HepG2 (cell line): ENCODE measurements around the gene ANG. TPM values are rescaled to one million over a fixed set of nuclear protein-coding genes. Genes with fewer than 3 reads are reported as not detected.
A peak's percentile ranks its signal among the peaks of the same experiment; 100 is the strongest.

Source experiments
- AGO1 ChIP-seq: fragments of 200-400 bp; formaldehyde crosslinking; IDR thresholded peaks from 2 replicates; pipeline ENCODE4 v1.6.1; 2017; ENCODE audit warnings: mild to moderate bottlenecking, low read depth, low read length, moderate library complexity; ENCODE audit not compliant: poor library complexity, severe bottlenecking
- NAIF1 ChIP-seq: sonication (generic); formaldehyde crosslinking; IDR thresholded peaks from 2 replicates; pipeline ENCODE4 v1.5.0; 2020; ENCODE audit warnings: mild to moderate bottlenecking, missing genetic modification reagents, borderline replicate concordance
- NFE2L1 ChIP-seq: sonication (generic); formaldehyde crosslinking; IDR thresholded peaks from 2 replicates; pipeline ENCODE4 v1.4.0; 2020; ENCODE audit warnings: missing genetic modification reagents, mild to moderate bottlenecking, borderline replicate concordance
- PAX8 ChIP-seq: sonication (generic); formaldehyde crosslinking; IDR thresholded peaks from 2 replicates; pipeline ENCODE4 v1.8.0; 2022; ENCODE audit warnings: mild to moderate bottlenecking, missing genetic modification reagents, borderline replicate concordance
- PHB2 ChIP-seq: fragments of 450-650 bp; IDR thresholded peaks from 2 replicates; pipeline ENCODE4 v1.6.1; 2018; ENCODE audit not compliant: partially characterized antibody
- POGK ChIP-seq: sonication (generic); formaldehyde crosslinking; conservative IDR thresholded peaks from 2 replicates; pipeline ENCODE4 v1.8.0; 2022; ENCODE audit warnings: mild to moderate bottlenecking, moderate library complexity, missing genetic modification reagents
- POLR2AphosphoS5 ChIP-seq: IDR thresholded peaks from 2 replicates; pipeline ENCODE4 v1.6.1; 2012; ENCODE audit warnings: low read depth, low read length
- RFX3 ChIP-seq: IDR thresholded peaks from 2 replicates; pipeline ENCODE4 v1.6.1; 2016; ENCODE audit warnings: missing biosample characterization, missing genetic modification reagents
- SP4 ChIP-seq: sonication (generic); formaldehyde crosslinking; IDR thresholded peaks from 2 replicates; pipeline ENCODE4 v1.8.1; 2023; ENCODE audit warnings: mild to moderate bottlenecking, missing genetic modification reagents
- STAT5B ChIP-seq: sonication (generic); formaldehyde crosslinking; IDR thresholded peaks from 2 replicates; pipeline ENCODE4 v1.4.0; 2020; ENCODE audit warnings: missing genetic modification reagents
- TBX2 ChIP-seq: sonication (generic); formaldehyde crosslinking; IDR thresholded peaks from 2 replicates; pipeline ENCODE4 v1.5.0; 2020; ENCODE audit warnings: missing genetic modification reagents, mild to moderate bottlenecking, borderline replicate concordance
- TMF1 ChIP-seq: sonication (generic); formaldehyde crosslinking; IDR thresholded peaks from 2 replicates; pipeline ENCODE4 v1.8.1; 2022; ENCODE audit warnings: low read depth, missing genetic modification reagents
- ZBTB10 ChIP-seq: sonication (generic); formaldehyde crosslinking; IDR thresholded peaks from 2 replicates; pipeline ENCODE4 v1.4.0; 2020; ENCODE audit warnings: missing genetic modification reagents, borderline replicate concordance
- ZC3H4 ChIP-seq: sonication (generic); formaldehyde crosslinking; IDR thresholded peaks from 2 replicates; pipeline ENCODE4 v1.4.0; 2020; ENCODE audit warnings: missing genetic modification reagents, borderline replicate concordance
- ZNF362 ChIP-seq: sonication (generic); formaldehyde crosslinking; IDR thresholded peaks from 2 replicates; pipeline ENCODE4 v1.4.0; 2020; ENCODE audit warnings: missing genetic modification reagents, mild to moderate bottlenecking, borderline replicate concordance
- ZNF383 ChIP-seq: sonication (generic); formaldehyde crosslinking; IDR thresholded peaks from 2 replicates; pipeline ENCODE4 v1.4.0; 2020; ENCODE audit warnings: missing genetic modification reagents, mild to moderate bottlenecking, borderline replicate concordance
- ZNF530 ChIP-seq: sonication (generic); formaldehyde crosslinking; IDR thresholded peaks from 2 replicates; pipeline ENCODE4 v1.5.0; 2020; ENCODE audit warnings: low read depth, mild to moderate bottlenecking, missing genetic modification reagents
- ZNF724P ChIP-seq: sonication (generic); formaldehyde crosslinking; IDR thresholded peaks from 2 replicates; pipeline ENCODE4 v1.8.0; 2022; ENCODE audit warnings: missing genetic modification reagents, borderline replicate concordance
- ZSCAN5A ChIP-seq: sonication (generic); formaldehyde crosslinking; IDR thresholded peaks from 2 replicates; pipeline ENCODE4 v1.8.0; 2022; ENCODE audit warnings: mild to moderate bottlenecking, missing genetic modification reagents, borderline replicate concordance
- polyA plus RNA-seq, 8 experiments: library from polyadenylated mRNA; depleted of rRNA in 3 of 8; stranded (reverse) in 7 of 8; unstranded in 1 of 8; fragments of >200 nt; fragmentation: Illumina TruSeq in 4 of 8; extraction: Trizol in 4 of 8; gene quantifications; 2 replicates each; pipeline versions ENCODE4 v1.2.1 to v1.2.3, GENCODE V29; 2011 to 2016; ENCODE audit warnings: low read depth in 4 of 8, missing spikeins in 1 of 8, mixed read lengths in 1 of 8; ENCODE audit not compliant: insufficient read depth in 1 of 8
- total RNA-seq, 5 experiments: library from RNA; depleted of rRNA; stranded (reverse); fragments of >200 nt; fragmentation: Illumina TruSeq; extraction: Trizol; gene quantifications; 2 replicates each; pipeline ENCODE4 v1.2.3, GENCODE V29; 2016; ENCODE audit warnings: low read depth in 1 of 5

Gene ANG
- total and polyA plus RNA-seq, 2 of the 13 experiments (the other 11 are each of a cell fraction or from before 2014, with no cell fraction given): 83.6 to 401 TPM

GRCh38 chr14:20683891-20684661 is 4.5 kb upstream of the ANG start, which contains the start of gene RNASE4 (continued):
- TF ChIP-seq ZBTB10 (CRISPR knock-in tag) (0 out of 2 replicates have a peak, but pooled peaks have one; percentile 34), AGO1 (peak; percentile 53), ZNF362 (peak; percentile 78; the same call in 1 of the 2 replicates), POGK (CRISPR knock-in tag) (peak; percentile 80), ZSCAN5A (CRISPR knock-in tag) (peak; percentile 82; the same call in 1 of the 2 replicates), RFX3 (CRISPR knock-in tag) (no peak; the same call in 1 of the 2 replicates), STAT5B (CRISPR knock-in tag) (peak; percentile 65; the same call in 1 of the 2 replicates), PAX8 (CRISPR knock-in tag) (no peak), NFE2L1 (no peak), TMF1 (CRISPR knock-in tag) (peak; percentile 62; the same call in 1 of the 2 replicates), NAIF1 (CRISPR knock-in tag) (no peak), SP4 (peak; percentile 63), TBX2 (CRISPR knock-in tag) (peak; percentile 72), POLR2AphosphoS5 (peak; percentile 85), ZNF530 (CRISPR knock-in tag) (no peak), ZC3H4 (peak; percentile 91; the same call in 1 of the 2 replicates), ZNF383 (CRISPR knock-in tag) (no peak), ZNF724P (CRISPR knock-in tag) (0 out of 2 replicates have a peak, but pooled peaks have one; percentile 18), PHB2 (no peak)
